Activated CD4-positive, alpha-beta T cell treated with anti-CD3 and anti-CD28 coated beads for 48 hours (primary cell): ENCODE results near the gene SLCO2A1.

Source experiments
- DNase-seq: peaks from one replicate; pipeline ENCODE4 v3.0.0-alpha.2; 2020

Gene SLCO2A1

GRCh38 chr3:134060561-134061385, 31.0 kb upstream of the SLCO2A1 start:
- DNase-seq: no peak

GRCh38 chr3:134059671-134060560, 30.2 kb upstream of the SLCO2A1 start:
- no peak for DNase-seq

GRCh38 chr3:134059035-134059601, 29.4 kb upstream of the SLCO2A1 start:
- no peak for DNase-seq

- no peak for DNase-seq
Observed at GRCh38 chr3:134057654-134058110, 28.0 kb upstream of the SLCO2A1 start.

GRCh38 chr3:134057006-134057653, 27.4 kb upstream of the SLCO2A1 start:
- DNase-seq: no peak

- no peak for DNase-seq
Observed at GRCh38 chr3:134056464-134056891, 26.8 kb upstream of the SLCO2A1 start.

- no peak for DNase-seq
Observed at GRCh38 chr3:134055661-134056060, 25.9 kb upstream of the SLCO2A1 start.

- DNase-seq: no peak
Observed at GRCh38 chr3:134054881-134055280, 25.2 kb upstream of the SLCO2A1 start.

- no peak for DNase-seq
Observed at GRCh38 chr3:134054231-134054630, 24.5 kb upstream of the SLCO2A1 start.

- DNase-seq: no peak
Observed at GRCh38 chr3:134052370-134052769, 22.6 kb upstream of the SLCO2A1 start.

GRCh38 chr3:134049676-134050075, 20.0 kb upstream of the SLCO2A1 start:
- DNase-seq: no peak

- no peak for DNase-seq
Observed at GRCh38 chr3:134048278-134048996, 18.7 kb upstream of the SLCO2A1 start.

GRCh38 chr3:134044459-134044858, 14.7 kb upstream of the SLCO2A1 start:
- DNase-seq: no peak

- no peak for DNase-seq
Observed at GRCh38 chr3:134040066-134040465, 10.3 kb upstream of the SLCO2A1 start.

- DNase-seq: no peak
Observed at GRCh38 chr3:134039161-134039862, 9.6 kb upstream of the SLCO2A1 start.

- no peak for DNase-seq
Observed at GRCh38 chr3:134038716-134039115, 9.0 kb upstream of the SLCO2A1 start.

- DNase-seq: no peak
Observed at GRCh38 chr3:134038071-134038491, 8.4 kb upstream of the SLCO2A1 start.

GRCh38 chr3:134037168-134037567, 7.4 kb upstream of the SLCO2A1 start:
- DNase-seq: no peak

- no peak for DNase-seq
Observed at GRCh38 chr3:134036291-134036690, 6.6 kb upstream of the SLCO2A1 start.

GRCh38 chr3:134035836-134036235, 6.1 kb upstream of the SLCO2A1 start:
- DNase-seq: no peak

- DNase-seq: no peak
Observed at GRCh38 chr3:134034005-134034785, 4.5 kb upstream of the SLCO2A1 start.
